H9 (cell line): ENCODE measurements around the gene MPZL3. TPM values are rescaled to one million over a fixed set of nuclear protein-coding genes. Genes with fewer than 3 reads are reported as not detected.

Source experiments
- DNase-seq: peaks from one replicate; pipeline ENCODE4 v3.0.0-alpha.2; 2017
- H2AFZ ChIP-seq: one replicate; pipeline ENCODE4 v1.6.1; 2013; ENCODE audit warnings: mild to moderate bottlenecking, low read length, control low read depth, moderate library complexity
- H2AK5ac ChIP-seq: 2 replicates; pipeline ENCODE4 v1.6.1; 2013; ENCODE audit warnings: low read length, control low read depth, mixed read lengths; ENCODE audit not compliant: insufficient read length
- H2BK120ac ChIP-seq: one replicate; pipeline ENCODE4 v1.6.1; 2013; ENCODE audit warnings: low read depth, mild to moderate bottlenecking, low read length, control low read depth, inconsistent platforms; ENCODE audit not compliant: poor library complexity, severe bottlenecking
- H2BK12ac ChIP-seq: 2 replicates; pipeline ENCODE4 v1.6.1; 2013; ENCODE audit warnings: low read length, control low read depth, mixed read lengths, low read depth; ENCODE audit not compliant: insufficient read length
- H2BK15ac ChIP-seq: 2 replicates; pipeline ENCODE4 v1.6.1; 2013; ENCODE audit warnings: low read depth, low read length, control low read depth
- H2BK20ac ChIP-seq: one replicate; pipeline ENCODE4 v1.6.1; 2013; ENCODE audit warnings: low read depth, mild to moderate bottlenecking, low read length, control low read depth, inconsistent platforms; ENCODE audit not compliant: poor library complexity, severe bottlenecking
- H2BK5ac ChIP-seq: 2 replicates; pipeline ENCODE4 v1.6.1; 2013; ENCODE audit warnings: low read length, control low read depth, mixed read lengths; ENCODE audit not compliant: insufficient read length
- H3K14ac ChIP-seq: 2 replicates; pipeline ENCODE4 v1.6.1; 2013; ENCODE audit warnings: low read length, control low read depth; ENCODE audit not compliant: insufficient read depth
- H3K18ac ChIP-seq: 2 replicates; pipeline ENCODE4 v1.6.1; 2013; ENCODE audit warnings: low read depth, mild to moderate bottlenecking, mixed read lengths, low read length, control low read depth; ENCODE audit not compliant: insufficient read length
- H3K23ac ChIP-seq: 2 replicates; pipeline ENCODE4 v1.6.1; 2013; ENCODE audit warnings: low read length, control low read depth, mixed read lengths, low read depth; ENCODE audit not compliant: insufficient read length
- H3K23me2 ChIP-seq: 2 replicates; pipeline ENCODE4 v1.6.1; 2013; ENCODE audit warnings: low read depth, mild to moderate bottlenecking, mixed read lengths, low read length, control low read depth; ENCODE audit not compliant: insufficient read length, poor library complexity, severe bottlenecking
- H3K27ac ChIP-seq: 2 replicates; pipeline ENCODE4 v1.5.1; 2013; ENCODE audit warnings: low read length, control low read depth, mixed read lengths, low read depth; ENCODE audit not compliant: insufficient read length
- H3K27me3 ChIP-seq: 2 replicates; pipeline ENCODE4 v1.6.1; 2013; ENCODE audit warnings: low read length, control low read depth, inconsistent platforms; ENCODE audit not compliant: insufficient read depth
- H3K4ac ChIP-seq: 2 replicates; pipeline ENCODE4 v1.6.1; 2013; ENCODE audit warnings: low read depth, mild to moderate bottlenecking, control low read depth, inconsistent platforms, low read length, moderate library complexity
- H3K4me1 ChIP-seq: 2 replicates; pipeline ENCODE4 v1.6.1; 2013; ENCODE audit warnings: low read length, control low read depth, inconsistent platforms; ENCODE audit not compliant: insufficient read depth
- H3K4me2 ChIP-seq: 2 replicates; pipeline ENCODE4 v1.6.1; 2013; ENCODE audit warnings: low read length, control low read depth, mixed read lengths; ENCODE audit not compliant: insufficient read length, insufficient read depth
- H3K56ac ChIP-seq: 2 replicates; pipeline ENCODE4 v1.6.1; 2013; ENCODE audit warnings: low read depth, mild to moderate bottlenecking, mixed read lengths, low read length, control low read depth; ENCODE audit not compliant: insufficient read length
- H3K79me1 ChIP-seq: 2 replicates; pipeline ENCODE4 v1.6.1; 2013; ENCODE audit warnings: low read depth, mild to moderate bottlenecking, moderate library complexity, low read length, control low read depth, inconsistent platforms; ENCODE audit not compliant: insufficient read depth, poor library complexity, severe bottlenecking
- H3K79me2 ChIP-seq: 2 replicates; pipeline ENCODE4 v1.6.1; 2013; ENCODE audit warnings: low read length, control low read depth, inconsistent platforms; ENCODE audit not compliant: insufficient read depth
- H3K9ac ChIP-seq: 2 replicates; pipeline ENCODE4 v1.6.1; 2013; ENCODE audit warnings: low read length, control low read depth, mixed read lengths; ENCODE audit not compliant: insufficient read length; ENCODE audit errors: extremely low read depth
- H3K9me3 ChIP-seq: one replicate; pipeline ENCODE4 v1.6.1; 2013; ENCODE audit warnings: low read depth, low read length, inconsistent platforms; ENCODE audit not compliant: control insufficient read depth
- H3T11ph ChIP-seq: one replicate; pipeline ENCODE4 v1.6.1; 2013; ENCODE audit warnings: mild to moderate bottlenecking, low read length, control low read depth, inconsistent platforms
- H4K20me1 ChIP-seq: one replicate; pipeline ENCODE4 v1.6.1; 2013; ENCODE audit not compliant: control insufficient read depth, insufficient read length, insufficient read depth
- H4K5ac ChIP-seq: 2 replicates; pipeline ENCODE4 v1.6.1; 2013; ENCODE audit warnings: low read depth, mild to moderate bottlenecking, mixed read lengths, low read length, control low read depth; ENCODE audit not compliant: insufficient read length
- H4K8ac ChIP-seq: replicated peaks from 2 replicates; pipeline ENCODE4 v1.6.1; 2013; ENCODE audit warnings: low read length, control low read depth, mixed read lengths, low read depth; ENCODE audit not compliant: insufficient read length
- H4K91ac ChIP-seq: 2 replicates; pipeline ENCODE4 v1.6.1; 2013; ENCODE audit warnings: low read depth, mild to moderate bottlenecking, moderate library complexity, mixed read lengths, low read length, control low read depth; ENCODE audit not compliant: insufficient read length
- H3K27ac Mint-ChIP-seq, 3 experiments: 2 replicates in 2 of 3; 3 replicates in 1 of 3; pipeline ENCODE4 v1.8.0; 2020 to 2021; ENCODE audit warnings: mixed read lengths in 3 of 3, mild to moderate bottlenecking in 1 of 3, moderate library complexity in 1 of 3
- H3K27me3 Mint-ChIP-seq: 2 replicates; pipeline ENCODE4 v1.8.0; 2021; ENCODE audit warnings: low read depth, mild to moderate bottlenecking, moderate library complexity, mixed read lengths
- H3K36me3 Mint-ChIP-seq, 3 experiments: 2 replicates in 2 of 3; 3 replicates in 1 of 3; pipeline ENCODE4 v1.8.0; 2020 to 2021; ENCODE audit warnings: low read depth in 3 of 3, mixed read lengths in 3 of 3; ENCODE audit not compliant: insufficient read depth in 1 of 3
- H3K4me1 Mint-ChIP-seq, 2 experiments: 2 replicates each; pipeline ENCODE4 v1.8.0; 2020; ENCODE audit warnings: mixed read lengths in 2 of 2
- H3K4me3 Mint-ChIP-seq, 2 experiments: 2 replicates in 1 of 2; 3 replicates in 1 of 2; pipeline ENCODE4 v1.8.0; 2020 to 2021; ENCODE audit warnings: mild to moderate bottlenecking in 2 of 2, mixed read lengths in 2 of 2, moderate library complexity in 1 of 2
- H3K9me3 Mint-ChIP-seq, 2 experiments: 2 replicates in 1 of 2; 3 replicates in 1 of 2; pipeline ENCODE4 v1.8.0; 2020; ENCODE audit warnings: mild to moderate bottlenecking in 2 of 2, mixed read lengths in 2 of 2, moderate library complexity in 1 of 2
- WGBS: extraction: QIAGEN DNeasy Blood & Tissue Kit; methylation state at CpG from one replicate; pipeline ENCODE4 v1.1.7; 2013; ENCODE audit warnings: missing lambda C conversion rate, low lambda C conversion rate, mixed read lengths; ENCODE audit not compliant: insufficient read length; ENCODE audit errors: extremely low coverage; 5-methylcytosine and 5-hydroxymethylcytosine counted together
- total RNA-seq: library from RNA; stranded (reverse); gene quantifications from 2 replicates; pipeline ENCODE4 v1.2.1, GENCODE V29; 2021
- TF ChIP-seq, protein P1 (sequence below): fragments of 200-600 bp; sonication (generic); conservative IDR thresholded peaks from 3 replicates; pipeline ENCODE4 v1.8.0; 2021; ENCODE audit warnings: antibody characterized with exemption, mild to moderate bottlenecking

The MPZL3 gene
- total RNA-seq, 1 experiment from 2014 or later = 2.6 TPM

DNA sequence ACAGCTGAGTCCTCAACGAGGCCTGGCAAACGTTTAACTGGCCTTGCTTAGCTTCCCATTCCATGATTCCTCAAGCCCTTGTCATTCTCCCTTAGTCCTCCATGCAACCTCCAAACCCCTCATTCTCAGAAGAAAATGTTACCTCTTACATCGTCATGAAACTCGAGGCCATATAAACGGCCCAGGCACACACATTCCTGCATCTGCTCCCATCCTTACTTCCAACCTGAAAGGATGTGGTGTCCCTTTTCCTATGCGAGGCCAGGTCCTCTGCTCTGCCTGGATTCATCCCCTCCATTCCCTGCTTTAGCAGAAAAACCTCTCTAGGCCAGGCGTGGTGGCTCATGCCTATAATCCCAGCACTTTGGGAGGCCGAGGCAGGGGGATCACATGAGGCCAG, 9.0 kb downstream of the MPZL3 start:
- TF ChIP-seq, protein P1, sequence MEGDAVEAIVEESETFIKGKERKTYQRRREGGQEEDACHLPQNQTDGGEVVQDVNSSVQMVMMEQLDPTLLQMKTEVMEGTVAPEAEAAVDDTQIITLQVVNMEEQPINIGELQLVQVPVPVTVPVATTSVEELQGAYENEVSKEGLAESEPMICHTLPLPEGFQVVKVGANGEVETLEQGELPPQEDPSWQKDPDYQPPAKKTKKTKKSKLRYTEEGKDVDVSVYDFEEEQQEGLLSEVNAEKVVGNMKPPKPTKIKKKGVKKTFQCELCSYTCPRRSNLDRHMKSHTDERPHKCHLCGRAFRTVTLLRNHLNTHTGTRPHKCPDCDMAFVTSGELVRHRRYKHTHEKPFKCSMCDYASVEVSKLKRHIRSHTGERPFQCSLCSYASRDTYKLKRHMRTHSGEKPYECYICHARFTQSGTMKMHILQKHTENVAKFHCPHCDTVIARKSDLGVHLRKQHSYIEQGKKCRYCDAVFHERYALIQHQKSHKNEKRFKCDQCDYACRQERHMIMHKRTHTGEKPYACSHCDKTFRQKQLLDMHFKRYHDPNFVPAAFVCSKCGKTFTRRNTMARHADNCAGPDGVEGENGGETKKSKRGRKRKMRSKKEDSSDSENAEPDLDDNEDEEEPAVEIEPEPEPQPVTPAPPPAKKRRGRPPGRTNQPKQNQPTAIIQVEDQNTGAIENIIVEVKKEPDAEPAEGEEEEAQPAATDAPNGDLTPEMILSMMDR = no peak
- H3K27ac Mint-ChIP-seq = no peak overlapping the region

More for the DNA sequence above, 9.0 kb downstream of the MPZL3 start:
- Histone ChIP-seq H3K4me1 (peaks cover 6% of the 10 kb centered on the region; the same call in 1 of the 2 replicates), H3K18ac (peak overlapping the region; percentile 53), H4K5ac (no peak overlapping the region), H3K4me2 (no peak overlapping the region), H3K27ac (no peak overlapping the region), H3K27me3 (no peaks in the 10 kb centered on the region), H4K91ac (no peak overlapping the region), H3K56ac (no peak overlapping the region), H3K4ac (no peak overlapping the region), H3K79me1 (no peaks in the 10 kb centered on the region), H2BK5ac (no peak overlapping the region), H2AFZ (no peak overlapping the region), H4K8ac (no peak overlapping the region), H3T11ph (no peak overlapping the region), H2AK5ac (no peak overlapping the region), H2BK120ac (no peak overlapping the region), H3K23me2 (no peaks in the 10 kb centered on the region), H3K23ac (no peak overlapping the region), H3K79me2 (no peaks in the 10 kb centered on the region), H2BK20ac (no peak overlapping the region), H3K9me3 (no peaks in the 10 kb centered on the region), H4K20me1 (no peaks in the 10 kb centered on the region), H3K9ac (no peak overlapping the region), H3K14ac (peak overlapping the region; percentile 66; the same call in 1 of the 2 replicates), H2BK15ac (no peak overlapping the region), H2BK12ac (no peak overlapping the region)
- H3K27me3 Mint-ChIP-seq = peaks cover 44% of the 10 kb centered on the region
- no CpG with 5 or more reads among the region's 8 CpGs for WGBS
- H3K4me3 Mint-ChIP-seq = no peak overlapping the region
- H3K36me3 Mint-ChIP-seq = no peaks in the 10 kb centered on the region
- DNase-seq = no peak
- H3K9me3 Mint-ChIP-seq = no peaks in the 10 kb centered on the region
- peaks cover 13 to 23% of the 10 kb centered on the region in 2 experiments for H3K4me1 Mint-ChIP-seq
